ENCODE data around the gene AGMAT.

AGMAT gene, protein sequence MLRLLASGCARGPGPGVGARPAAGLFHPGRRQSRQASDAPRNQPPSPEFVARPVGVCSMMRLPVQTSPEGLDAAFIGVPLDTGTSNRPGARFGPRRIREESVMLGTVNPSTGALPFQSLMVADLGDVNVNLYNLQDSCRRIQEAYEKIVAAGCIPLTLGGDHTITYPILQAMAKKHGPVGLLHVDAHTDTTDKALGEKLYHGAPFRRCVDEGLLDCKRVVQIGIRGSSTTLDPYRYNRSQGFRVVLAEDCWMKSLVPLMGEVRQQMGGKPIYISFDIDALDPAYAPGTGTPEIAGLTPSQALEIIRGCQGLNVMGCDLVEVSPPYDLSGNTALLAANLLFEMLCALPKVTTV

DNA sequence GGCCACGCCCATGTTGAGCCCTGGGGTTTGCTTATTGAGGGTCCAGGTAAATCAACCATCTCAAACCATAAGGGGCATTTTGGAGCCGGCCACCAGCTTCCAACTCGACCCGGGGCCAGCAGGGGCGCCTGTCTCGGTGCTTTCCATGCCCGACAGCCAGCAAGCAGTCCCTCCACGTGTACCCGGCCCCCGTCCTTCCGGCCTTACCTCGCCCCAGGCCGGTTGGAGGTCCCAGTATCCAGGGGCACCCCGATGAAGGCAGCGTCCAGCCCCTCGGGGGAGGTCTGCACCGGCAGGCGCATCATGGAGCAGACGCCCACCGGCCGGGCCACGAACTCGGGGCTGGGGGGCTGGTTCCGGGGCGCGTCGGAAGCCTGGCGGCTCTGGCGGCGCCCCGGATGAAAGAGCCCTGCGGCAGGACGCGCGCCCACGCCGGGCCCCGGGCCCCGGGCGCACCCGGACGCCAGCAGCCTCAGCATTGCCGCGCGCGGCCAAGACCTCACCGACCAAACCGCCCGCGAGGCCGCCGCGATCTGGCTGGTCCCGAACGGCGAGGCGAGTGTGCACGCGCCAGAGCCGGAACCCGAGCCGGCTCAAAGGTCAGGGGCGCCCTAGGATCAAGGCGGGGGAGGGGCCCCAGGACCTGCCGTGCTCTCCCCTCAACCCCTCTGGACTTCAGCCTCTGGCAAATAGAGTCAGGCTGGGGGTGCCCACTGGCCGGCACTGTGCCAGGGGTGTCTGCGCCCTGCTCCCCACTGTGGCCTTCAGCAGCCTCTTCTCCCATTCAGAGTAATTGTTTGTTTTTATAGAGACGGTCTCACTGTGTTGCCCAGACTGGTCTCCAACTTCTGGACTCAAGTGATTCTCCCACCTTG, at the start of gene AGMAT:
AGMAT (minus strand) TSS at position 563 of the 875 bp plus-strand sequence; CDS start at position 479, 84 bp downstream.
- no peak for DNase-seq

GRCh38 chr1:15633756-15634420, 49.0 kb upstream of the AGMAT start:
- DNase-seq, result no peak

DNA sequence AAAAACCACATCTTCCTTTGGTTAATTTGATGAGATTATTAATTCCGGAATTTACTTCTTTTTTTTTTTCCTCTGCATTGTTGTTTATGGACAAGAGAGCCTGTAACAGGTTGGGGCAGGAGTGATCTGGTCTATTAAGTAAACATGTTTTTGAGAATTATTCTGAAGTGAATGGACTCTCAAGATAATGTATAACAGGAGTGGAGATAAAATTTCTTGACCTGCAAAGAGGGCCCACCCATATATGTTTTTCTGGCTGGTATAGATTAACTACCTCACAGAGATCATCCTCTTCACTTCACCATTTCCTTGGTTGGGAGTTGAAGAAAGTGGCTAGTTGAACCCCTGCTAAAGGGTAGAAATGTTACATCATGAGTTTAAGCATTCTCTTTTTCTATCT, 43.2 kb upstream of the AGMAT start:
- DNase-seq, result no peak

DNA sequence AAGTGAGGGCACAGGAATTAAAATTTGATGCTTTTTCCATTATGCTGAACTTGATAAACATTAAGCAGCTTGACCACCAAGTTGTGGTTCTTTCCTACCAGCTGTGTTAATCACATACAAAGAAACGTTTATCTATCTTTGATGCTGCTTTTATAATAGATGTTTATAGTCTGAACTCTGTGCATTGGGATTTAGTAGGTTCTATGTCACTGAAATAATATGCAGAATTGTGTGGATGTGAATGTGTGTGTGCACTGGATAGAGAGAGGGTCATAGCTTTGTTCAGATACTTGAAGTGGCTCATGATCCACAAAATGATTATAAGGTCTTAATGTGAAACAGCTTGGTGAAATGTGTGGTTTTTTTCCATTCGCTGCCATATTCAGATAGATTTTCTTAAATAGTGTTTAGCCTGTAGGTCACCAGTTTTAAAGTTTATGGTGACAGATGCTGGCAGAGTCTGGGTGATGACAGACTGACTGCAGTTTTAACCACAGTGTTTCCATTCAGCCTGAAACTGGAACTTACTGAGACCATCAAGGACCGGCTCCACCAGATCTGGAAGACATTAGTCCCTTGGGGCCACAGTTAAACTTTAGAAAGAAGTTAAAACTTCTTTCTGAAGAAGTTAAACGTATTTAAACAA, 42.6 kb upstream of the AGMAT start:
- no peak for DNase-seq

GRCh38 chr1:15626269-15626950, 41.6 kb upstream of the AGMAT start:
- no peak for DNase-seq

DNA sequence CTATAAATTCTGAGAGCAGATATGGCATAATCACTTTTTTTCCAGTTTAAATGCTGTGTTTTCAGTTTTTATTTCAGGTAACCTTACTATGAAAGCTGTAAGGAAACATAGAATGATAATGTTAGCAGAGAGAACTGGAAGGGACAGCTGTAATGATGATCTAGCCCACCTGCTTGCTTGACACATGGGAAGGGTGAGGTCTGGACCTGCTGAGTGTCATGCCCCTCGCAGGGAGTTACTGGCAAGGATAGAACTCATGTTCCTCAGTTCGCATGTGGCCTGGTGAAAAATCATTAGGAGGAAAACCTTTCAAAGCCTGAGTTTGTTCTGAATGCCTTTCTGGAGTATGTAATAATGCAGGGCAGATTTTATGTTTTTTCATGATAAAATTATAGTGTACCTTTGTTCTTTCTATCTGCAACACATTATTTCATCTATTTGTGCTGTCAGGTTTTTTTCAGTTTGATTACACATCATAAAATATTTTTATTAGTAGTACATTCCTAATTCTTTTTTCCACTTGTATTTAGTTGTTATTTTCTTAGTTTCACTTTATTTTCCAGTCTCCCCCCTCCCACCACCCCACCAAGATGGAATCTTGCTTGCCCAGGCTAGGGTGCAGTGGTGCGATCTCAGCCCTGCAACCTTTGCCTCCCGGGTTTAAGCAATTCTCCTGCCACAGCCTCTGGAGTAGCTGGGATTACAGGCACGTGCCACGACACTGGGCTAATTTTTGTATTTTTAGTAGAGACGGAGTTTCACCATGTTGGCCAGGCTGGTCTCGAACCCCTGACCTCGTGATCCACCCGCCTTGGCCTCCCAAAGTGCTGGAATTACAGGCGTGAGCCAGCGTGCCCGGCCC, 40.4 kb upstream of the AGMAT start:
- DNase-seq, result no peak

DNA sequence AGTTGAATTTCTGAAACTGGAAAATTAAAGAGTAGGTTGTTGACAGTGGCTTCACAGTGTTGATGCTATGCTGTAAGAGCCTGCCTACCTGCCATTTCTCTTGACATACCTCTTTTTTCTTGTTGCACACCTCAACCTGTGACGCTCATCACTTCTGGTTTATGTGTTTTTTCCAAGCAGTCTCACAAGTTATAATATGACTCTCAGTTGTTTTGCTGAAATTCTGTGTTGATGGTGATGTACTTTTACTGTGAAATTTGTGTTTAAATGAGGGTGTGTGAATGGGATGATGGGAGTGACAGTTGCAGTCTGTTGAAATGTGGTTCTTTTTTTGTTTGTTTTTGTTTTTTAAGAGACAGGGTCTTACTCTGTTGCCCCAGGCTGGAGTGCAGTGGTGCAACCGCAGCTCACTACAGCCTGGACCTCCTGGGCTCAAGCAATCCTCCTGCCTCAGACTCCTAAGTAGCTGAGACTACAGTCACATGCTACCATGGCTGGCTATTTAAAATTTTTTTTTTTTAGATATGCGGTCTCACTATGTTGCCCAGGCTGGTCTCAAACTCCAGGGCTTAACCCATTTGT, 39.4 kb upstream of the AGMAT start:
- DNase-seq, result no peak

DNA sequence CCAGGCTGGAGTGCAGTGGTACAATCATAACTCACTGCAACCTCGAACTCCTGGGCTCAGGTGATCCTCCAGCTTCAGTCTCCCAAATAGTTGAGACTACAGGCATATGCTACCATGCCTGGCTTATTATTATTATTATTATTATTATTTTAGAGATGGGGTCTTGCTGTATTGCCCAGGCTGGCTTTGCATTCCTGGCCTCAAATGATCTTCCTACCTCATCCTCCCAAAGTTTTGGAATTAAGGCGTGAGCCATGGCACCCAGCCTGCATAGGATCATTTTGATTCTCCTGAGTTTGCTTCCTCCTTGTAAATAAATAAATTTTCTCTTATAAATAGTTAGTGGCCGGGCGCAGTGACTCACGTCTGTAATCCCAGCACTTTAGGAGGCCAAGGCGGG, 38.6 kb upstream of the AGMAT start:
- no peak for DNase-seq

DNA sequence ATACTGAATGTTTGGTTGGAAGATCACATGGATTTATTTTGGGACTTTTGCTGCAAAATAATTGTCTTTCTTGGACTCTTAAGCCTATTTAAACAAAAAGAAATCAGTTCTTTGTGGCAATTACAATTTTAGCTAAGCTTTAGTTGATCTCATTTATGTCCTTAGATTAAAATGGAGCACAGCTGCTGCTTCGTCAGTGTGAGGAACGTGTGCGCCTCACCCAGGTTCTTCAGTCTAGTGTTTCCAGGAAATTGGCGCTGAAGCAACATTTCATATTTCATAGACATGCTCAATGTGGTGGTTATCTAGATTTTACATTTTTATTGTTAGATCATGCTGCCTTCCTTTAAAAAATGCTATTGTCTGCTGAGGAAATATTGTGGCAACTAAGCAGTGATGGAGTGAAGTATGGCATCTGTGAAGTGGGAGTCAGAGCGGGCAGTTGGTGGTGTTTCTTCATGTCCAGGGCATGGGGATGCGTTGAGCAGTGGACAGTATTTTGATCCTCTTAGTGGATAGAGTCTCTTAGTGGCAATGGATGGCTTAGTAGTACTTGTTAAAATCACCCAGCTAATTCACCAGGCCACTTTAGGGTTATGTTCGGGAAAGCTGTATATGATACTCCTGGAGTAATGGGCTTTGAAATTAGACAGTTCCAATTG, 38.0 kb upstream of the AGMAT start:
- DNase-seq, result no peak

- no peak for DNase-seq
Measured at GRCh38 chr1:15621975-15622374, 37.1 kb upstream of the AGMAT start.

DNA sequence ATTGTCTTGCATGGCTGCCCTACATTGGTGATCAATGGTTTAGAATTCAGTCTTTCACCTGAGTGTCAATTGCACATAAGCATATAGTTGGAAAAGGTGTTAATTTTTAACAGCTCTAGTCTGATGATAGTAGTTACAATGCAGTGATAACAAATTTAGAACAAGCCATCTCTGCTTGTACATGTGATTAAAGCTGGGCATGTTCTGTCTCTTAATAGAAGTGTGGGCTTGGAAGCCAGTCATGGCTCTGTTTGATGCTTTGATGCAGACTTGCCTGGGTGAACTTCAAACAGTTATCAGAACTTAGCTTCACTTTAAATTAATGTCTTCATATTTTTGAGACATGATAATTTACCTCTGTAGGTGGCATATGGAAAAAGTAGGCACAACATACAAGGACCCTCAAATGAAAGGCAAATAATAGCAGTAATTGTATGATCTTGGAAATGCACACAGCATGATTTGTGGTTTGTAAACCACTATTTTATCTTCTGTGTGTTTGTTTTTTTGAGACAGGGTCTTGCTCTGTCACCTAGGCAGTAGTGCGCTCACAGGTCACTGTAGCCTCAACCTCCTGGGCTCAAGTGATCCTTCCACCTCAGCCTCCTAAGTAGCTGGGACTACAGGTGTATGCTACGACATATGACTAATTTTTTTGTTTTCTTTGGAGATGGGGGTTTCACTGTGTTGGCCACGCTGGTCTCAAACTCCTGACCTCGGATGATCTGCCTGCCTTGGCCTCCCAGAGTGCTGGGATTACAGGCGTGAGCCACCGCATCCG, 36.2 kb upstream of the AGMAT start:
- no peak for DNase-seq

GRCh38 chr1:15620155-15620545, 35.3 kb upstream of the AGMAT start:
- no peak for DNase-seq

GRCh38 chr1:15618655-15619525, 34.0 kb upstream of the AGMAT start:
- DNase-seq, result no peak

GRCh38 chr1:15618077-15618654, 33.3 kb upstream of the AGMAT start:
- no peak for DNase-seq

GRCh38 chr1:15617173-15618076, 32.6 kb upstream of the AGMAT start, which contains the start of gene DDI2:
DDI2 (plus strand) TSS chr1:15617458; CDS start chr1:15617671, 213 bp downstream.
- DNase-seq, result peak; percentile 77

DNA sequence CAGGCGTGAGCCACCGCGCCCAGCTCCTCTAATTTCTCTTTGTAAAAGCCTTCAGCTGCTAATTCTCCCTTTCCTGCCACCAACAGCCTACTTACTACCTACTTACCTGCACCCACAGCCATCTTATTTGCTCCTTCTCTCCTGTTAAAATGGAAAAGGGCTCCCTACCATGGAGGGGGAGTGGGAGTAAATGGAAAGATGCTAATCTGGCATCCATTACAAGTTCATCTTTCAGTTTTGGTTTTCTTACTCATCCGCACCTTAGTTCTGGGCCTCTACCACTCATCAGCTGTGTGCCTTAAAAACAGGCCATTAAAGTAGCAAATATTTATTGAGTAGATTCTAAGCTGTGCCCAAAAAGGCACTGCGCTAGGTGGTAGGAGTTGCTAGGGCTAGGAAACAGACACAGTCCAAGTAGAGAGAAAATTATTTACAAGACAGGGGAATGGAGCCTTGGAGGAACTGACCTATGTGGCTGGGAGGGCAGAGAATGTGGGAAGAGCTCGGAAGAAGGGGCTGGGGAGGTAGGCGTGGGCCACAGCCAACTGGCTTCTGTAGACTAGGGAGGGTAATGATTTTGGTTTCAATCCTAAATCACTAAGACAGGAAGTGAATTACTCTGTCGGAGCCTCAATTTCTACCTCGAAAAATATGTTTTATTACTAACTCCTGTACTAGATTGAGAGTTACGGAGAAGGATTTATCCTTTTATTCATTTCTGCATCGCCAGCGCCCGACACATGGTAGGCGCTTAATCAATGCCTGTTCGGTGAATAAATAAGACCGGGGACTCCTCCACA, 31.7 kb upstream of the AGMAT start:
- no peak for DNase-seq
